Breast epithelium (tissue), 4 donors: ENCODE results near the gene MRPL20. TPM values are rescaled to one million over a fixed set of nuclear protein-coding genes. Genes with fewer than 3 reads are reported as not detected.

ENCODE experiments used
- DNase-seq, 2 donors: peaks; one replicate each; pipeline ENCODE4 v3.0.0-alpha.2; 2019; ENCODE audit warnings: low spot score in 2 of 2
- H3K27ac ChIP-seq, 2 donors: fragments of 200-600 bp; sonication (generic) in 1 of 2; one replicate each; pipeline ENCODE4 v1.5.1; 2016 to 2019; ENCODE audit warnings: mild to moderate bottlenecking in 1 of 2
- H3K27me3 ChIP-seq, 2 donors: fragments of 200-600 bp; sonication (generic) in 1 of 2; one replicate each; pipeline versions ENCODE4 v1.5.1 to v1.6.0; 2017 to 2019; ENCODE audit warnings: control low read depth in 1 of 2, mild to moderate bottlenecking in 1 of 2
- H3K36me3 ChIP-seq: fragments of 200-600 bp; one replicate; pipeline ENCODE4 v1.5.1; 2019
- H3K4me1 ChIP-seq, 2 donors: fragments of 200-600 bp; sonication (generic); one replicate each; pipeline ENCODE4 v1.5.1; 2016 to 2019; ENCODE audit warnings: control low read depth in 1 of 2
- H3K4me3 ChIP-seq, 3 donors: fragments of 200-600 bp; sonication (generic); 1 replicate in 2 of 3; 2 replicates in 1 of 3; pipeline ENCODE4 v1.5.1; 2016 to 2019; ENCODE audit warnings: mild to moderate bottlenecking in 3 of 3, moderate library complexity in 2 of 3
- H3K9me3 ChIP-seq, 2 donors: fragments of 200-600 bp; sonication (generic) in 1 of 2; one replicate each; pipeline ENCODE4 v1.5.1; 2016 to 2019; ENCODE audit warnings: control low read depth in 1 of 2
- POLR2A ChIP-seq: fragments of 450-650 bp; IDR thresholded peaks from one replicate; pipeline ENCODE4 v1.6.1; 2016; ENCODE audit warnings: antibody characterized with exemption, mild to moderate bottlenecking, moderate library complexity
- POLR2AphosphoS5 ChIP-seq, 3 donors: sonication (generic); formaldehyde crosslinking; IDR thresholded peaks; one replicate each; pipeline ENCODE4 v1.6.1; 2017; ENCODE audit warnings: antibody characterized with exemption in 3 of 3
- intact Hi-C: fragments of 100-400 bp; cut with DNase I; formaldehyde crosslinking; loops from one replicate; pipeline ENCODE4 v1.15.1; 2023; ENCODE audit warnings: low total_unique reads
- total RNA-seq, 3 donors: library from RNA; depleted of rRNA; stranded (reverse); fragments of >200 nt; gene quantifications; one replicate each; pipeline ENCODE4 v1.1.0, GENCODE V29; 2016
- TF ChIP-seq, protein P1 (sequence below), 3 donors: fragments of 450-650 bp; IDR thresholded peaks; one replicate each; pipeline ENCODE4 v1.5.1; 2016 to 2017; ENCODE audit warnings: antibody characterized with exemption in 3 of 3, mild to moderate bottlenecking in 3 of 3, moderate library complexity in 3 of 3

The MRPL20 gene
- total RNA-seq, 3 donors from 2014 or later = 127 to 149 (median 147) TPM

DNA sequence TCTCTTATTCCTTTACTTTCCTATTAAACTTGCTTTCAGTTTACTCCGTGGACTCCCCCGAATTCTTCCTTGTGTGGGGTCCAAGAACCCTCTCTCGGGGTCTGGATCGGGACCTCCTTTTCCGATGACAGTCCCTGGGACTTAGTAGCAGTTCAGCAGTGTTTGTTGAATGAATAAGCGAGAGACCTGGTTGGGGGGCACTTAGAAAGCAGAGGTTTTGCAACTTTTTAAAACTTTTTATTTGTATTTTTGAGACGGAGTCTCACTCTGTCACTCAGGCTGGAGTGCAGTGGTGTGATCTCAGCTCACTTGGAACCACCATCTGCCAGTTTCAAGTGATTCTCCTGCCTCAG is 16.1 kb upstream of the MRPL20 start:
- Histone ChIP-seq H3K27me3 (no peaks in the 10 kb centered on the region), H3K4me1 (peaks cover 4 to 6% of the 10 kb centered on the region in 2 donors), H3K4me3 (no peak overlapping the region), H3K27ac (peak overlapping the region in 1 of 2 donors; percentile 93), H3K9me3 (no peaks in the 10 kb centered on the region), H3K36me3 (no peaks in the 10 kb centered on the region)
- TF ChIP-seq POLR2A (no peak), POLR2AphosphoS5 (IDR thresholded peaks at IDR 0.05) (no peak)
- TF ChIP-seq, protein P1, sequence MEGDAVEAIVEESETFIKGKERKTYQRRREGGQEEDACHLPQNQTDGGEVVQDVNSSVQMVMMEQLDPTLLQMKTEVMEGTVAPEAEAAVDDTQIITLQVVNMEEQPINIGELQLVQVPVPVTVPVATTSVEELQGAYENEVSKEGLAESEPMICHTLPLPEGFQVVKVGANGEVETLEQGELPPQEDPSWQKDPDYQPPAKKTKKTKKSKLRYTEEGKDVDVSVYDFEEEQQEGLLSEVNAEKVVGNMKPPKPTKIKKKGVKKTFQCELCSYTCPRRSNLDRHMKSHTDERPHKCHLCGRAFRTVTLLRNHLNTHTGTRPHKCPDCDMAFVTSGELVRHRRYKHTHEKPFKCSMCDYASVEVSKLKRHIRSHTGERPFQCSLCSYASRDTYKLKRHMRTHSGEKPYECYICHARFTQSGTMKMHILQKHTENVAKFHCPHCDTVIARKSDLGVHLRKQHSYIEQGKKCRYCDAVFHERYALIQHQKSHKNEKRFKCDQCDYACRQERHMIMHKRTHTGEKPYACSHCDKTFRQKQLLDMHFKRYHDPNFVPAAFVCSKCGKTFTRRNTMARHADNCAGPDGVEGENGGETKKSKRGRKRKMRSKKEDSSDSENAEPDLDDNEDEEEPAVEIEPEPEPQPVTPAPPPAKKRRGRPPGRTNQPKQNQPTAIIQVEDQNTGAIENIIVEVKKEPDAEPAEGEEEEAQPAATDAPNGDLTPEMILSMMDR (IDR thresholded peaks at IDR 0.05) = no peak
- intact Hi-C loops = no loop called here
- no peak for DNase-seq

DNA sequence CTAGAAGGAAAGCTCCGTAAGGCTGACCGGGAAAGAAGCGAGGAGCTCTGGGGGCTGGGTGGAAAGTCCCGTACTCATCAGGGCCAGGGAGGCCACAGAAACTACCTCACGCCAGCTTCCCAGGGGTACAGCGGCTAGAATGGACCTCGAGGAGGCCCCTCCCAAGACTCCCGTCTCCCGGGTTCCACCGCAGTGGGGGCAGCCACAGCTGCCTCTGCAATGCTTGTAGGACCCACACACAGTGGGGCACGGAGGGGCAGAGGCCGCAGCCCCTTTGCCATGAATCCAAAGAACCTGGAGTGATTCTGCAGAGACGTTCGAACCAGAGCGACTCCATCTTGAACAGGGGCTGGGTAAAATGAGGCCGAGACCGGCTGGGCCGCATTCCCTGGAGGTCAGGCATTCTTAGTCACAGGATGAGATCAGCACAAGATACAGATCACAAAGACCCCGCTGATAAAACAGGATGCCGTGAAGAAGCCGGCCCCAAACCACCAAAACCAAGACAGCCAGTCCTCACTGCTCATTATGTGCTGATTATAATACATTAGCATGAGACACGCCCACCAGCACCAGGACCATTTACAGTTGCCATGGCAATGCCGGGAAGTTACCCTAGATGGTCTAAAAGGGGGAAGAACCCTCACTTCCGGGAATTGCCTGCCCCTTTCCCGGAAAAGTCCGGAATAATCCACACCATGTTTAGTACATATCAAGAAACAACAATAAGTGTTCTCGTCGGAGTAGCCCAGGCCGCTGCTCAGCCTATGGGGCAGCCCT is 15.6 kb upstream of the MRPL20 start:
- no peak for DNase-seq
- no peaks in the 10 kb centered on the region for H3K9me3 ChIP-seq
- intact Hi-C loops = no loop called here

DNA sequence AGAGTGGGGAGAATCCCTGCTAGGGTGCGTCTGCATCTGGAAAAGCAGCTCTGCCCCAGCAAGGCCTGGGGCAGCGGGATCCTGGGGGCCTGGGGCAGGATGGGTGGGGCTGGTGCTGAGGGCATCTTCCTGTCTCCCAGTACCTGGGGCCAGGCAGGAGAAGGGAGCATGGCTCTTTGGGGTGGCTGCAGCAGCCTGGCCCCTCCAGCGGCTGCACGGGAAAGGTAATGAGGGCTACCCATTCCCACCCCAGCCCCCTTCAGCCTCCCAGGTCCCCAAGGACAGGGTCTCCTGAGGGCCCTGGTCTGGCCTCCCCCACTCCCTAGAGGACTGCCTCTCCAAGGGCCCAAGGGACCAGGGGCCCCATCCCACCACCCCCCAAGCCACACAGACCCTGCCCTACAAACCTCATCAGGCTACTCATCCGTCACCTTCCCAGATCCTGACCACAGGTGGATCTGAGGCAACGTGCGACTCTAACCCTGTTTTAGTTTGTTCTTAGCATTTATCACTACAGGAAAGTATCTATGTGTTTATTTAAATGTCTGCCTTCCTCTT is 14.9 kb upstream of the MRPL20 start:
- DNase-seq = no peak
- Histone ChIP-seq H3K9me3 (no peaks in the 10 kb centered on the region), H3K4me1 (peaks cover 4 to 6% of the 10 kb centered on the region in 2 donors), H3K27me3 (no peaks in the 10 kb centered on the region), H3K4me3 (no peak overlapping the region), H3K36me3 (no peaks in the 10 kb centered on the region), H3K27ac (peak overlapping the region; percentile 76 to 93)
- no peak for TF ChIP-seq POLR2AphosphoS5 (IDR thresholded peaks at IDR 0.05)
- intact Hi-C loops = no loop called here

More for the DNA sequence above, 15.6 kb upstream of the MRPL20 start:
- no peaks in the 10 kb centered on the region for H3K36me3 ChIP-seq
- H3K27ac ChIP-seq = peak overlapping the region; percentile 76 to 93
- no peak for TF ChIP-seq POLR2AphosphoS5 (IDR thresholded peaks at IDR 0.05)
- TF ChIP-seq, protein P1 (IDR thresholded peaks at IDR 0.05) = no peak
- no peak for TF ChIP-seq POLR2A
- peaks cover 4 to 6% of the 10 kb centered on the region in 2 donors for H3K4me1 ChIP-seq
- H3K4me3 ChIP-seq = no peak overlapping the region
- H3K27me3 ChIP-seq = no peaks in the 10 kb centered on the region

DNA sequence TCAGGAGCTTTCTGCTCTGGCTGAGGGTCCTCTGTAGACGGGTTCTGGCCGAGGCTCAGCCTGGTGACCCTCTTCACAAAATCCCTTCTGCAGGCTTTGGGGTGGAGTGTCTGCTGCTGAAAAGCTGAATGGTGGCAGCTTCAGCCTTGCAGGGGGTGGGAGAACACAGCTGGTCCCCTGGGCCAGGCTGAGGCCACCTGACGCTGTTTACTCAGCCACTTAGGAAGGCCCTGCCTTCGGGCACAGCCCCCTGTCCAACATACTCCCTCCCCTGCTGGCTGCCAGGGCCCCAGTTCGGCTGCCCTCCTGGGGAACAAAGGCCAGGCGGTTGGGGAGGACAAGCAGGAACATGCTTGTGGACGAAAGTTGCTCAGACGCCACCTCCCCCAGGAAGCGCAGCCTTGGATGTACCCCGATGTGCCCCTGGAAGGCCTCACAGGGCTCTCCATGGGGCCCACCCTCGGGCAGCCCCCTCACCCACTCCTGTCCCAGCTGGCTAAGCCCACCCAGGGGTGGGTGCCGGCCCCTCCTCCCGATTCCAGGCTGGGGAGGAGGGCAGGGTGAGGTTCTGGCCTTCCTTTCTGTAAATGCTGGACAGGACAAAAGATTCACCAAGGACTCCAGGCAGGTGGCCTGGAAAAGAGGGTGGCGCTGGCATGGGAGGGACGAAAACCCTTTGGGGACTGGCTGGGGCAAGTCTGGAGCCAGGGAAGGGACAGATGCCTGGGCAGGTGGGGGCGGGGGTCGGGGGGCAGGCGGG is 14.2 kb upstream of the MRPL20 start, which contains the start of gene ANKRD65:
TSS of gene ANKRD65 (minus strand) at position 130 of the 760 bp plus-strand sequence. CDS start 271 bp downstream, outside the sequence.
- DNase-seq = peak in 1 of 2 donors; percentile 68
- peak within 1 kb of the TSS; percentile 20 to 75 (median 60) for H3K4me3 ChIP-seq
- TF ChIP-seq POLR2A (no peak), POLR2AphosphoS5 (IDR thresholded peaks at IDR 0.05) (no peak)
- TF ChIP-seq, protein P1 (IDR thresholded peaks at IDR 0.05) = no peak
- H3K9me3 ChIP-seq = no peaks in the 10 kb centered on the region
- intact Hi-C loops = no loop called here
- no peaks in the 10 kb centered on the region for H3K27me3 ChIP-seq
- H3K27ac ChIP-seq = peak within 1 kb of the TSS; percentile 76 to 93
- H3K36me3 ChIP-seq = no peaks in the 10 kb centered on the region
- H3K4me1 ChIP-seq = peaks cover 4 to 6% of the 10 kb centered on the region in 2 donors

DNA sequence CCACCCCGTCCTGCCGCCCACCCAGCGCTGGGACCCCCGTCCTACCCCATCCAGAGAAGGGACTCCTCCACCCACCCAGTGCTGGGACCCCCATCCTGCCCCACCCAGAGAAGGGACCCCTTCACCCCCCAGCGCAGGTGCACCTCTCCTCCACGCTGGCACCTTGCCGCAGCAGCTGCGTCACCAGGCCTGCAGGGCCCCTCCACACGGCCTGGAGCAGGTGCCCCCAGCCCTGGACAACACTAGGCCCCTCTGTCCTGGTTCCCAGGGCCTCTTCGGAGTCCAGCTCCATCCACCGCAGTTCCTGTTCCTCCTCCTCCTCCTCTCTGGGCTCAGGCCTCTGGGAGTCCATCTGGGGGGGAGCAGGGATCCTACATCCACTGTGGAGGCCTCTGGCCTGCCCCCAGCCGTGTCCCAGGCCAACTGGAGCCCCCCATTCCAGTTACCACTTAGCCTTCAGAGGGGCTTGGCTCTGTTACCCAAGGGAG is 13.6 kb upstream of the MRPL20 start:
- Histone ChIP-seq H3K27me3 (no peaks in the 10 kb centered on the region), H3K27ac (peak overlapping the region; percentile 76 to 93), H3K4me1 (peaks cover 4 to 6% of the 10 kb centered on the region in 2 donors), H3K4me3 (peak overlapping the region; percentile 20 to 75 (median 60)), H3K9me3 (no peaks in the 10 kb centered on the region), H3K36me3 (no peaks in the 10 kb centered on the region)
- no peak for DNase-seq
- TF ChIP-seq POLR2A (no peak), POLR2AphosphoS5 (IDR thresholded peaks at IDR 0.05) (no peak)
- TF ChIP-seq, protein P1 (IDR thresholded peaks at IDR 0.05) = no peak
- intact Hi-C loops = no loop called here
